Body of pancreas (tissue), 4 donors: ENCODE data around the gene CA4. TPM values are rescaled to one million over a fixed set of nuclear protein-coding genes. Genes with fewer than 3 reads are reported as not detected.

Experiments used
- ATAC-seq: fragments of 150-250 bp; one replicate; pipeline ENCODE4 v1.9.1; 2016
- DNase-seq, 4 donors: peaks; one replicate each; pipeline ENCODE4 v3.0.0-alpha.2; 2019
- H3K27ac ChIP-seq, 4 donors: fragments of 200-600 bp; sonication (generic); 1 replicate in 3 of 4; 2 replicates in 1 of 4; pipeline versions ENCODE4 v1.5.1 to v1.6.1; 2016 to 2019; ENCODE audit warnings: mild to moderate bottlenecking in 1 of 4, mixed read lengths in 1 of 4, moderate library complexity in 1 of 4
- H3K27me3 ChIP-seq, 2 donors: fragments of 200-600 bp; sonication (generic); one replicate each; pipeline ENCODE4 v1.6.0; 2016; ENCODE audit warnings: mild to moderate bottlenecking in 1 of 2
- H3K36me3 ChIP-seq, 2 donors: fragments of 200-600 bp; sonication (generic); replicated peaks in 1 of 2; 2 replicates each; pipeline ENCODE4 v1.5.1; 2016; ENCODE audit warnings: low read depth in 2 of 2; ENCODE audit not compliant: insufficient read depth in 1 of 2
- H3K4me1 ChIP-seq: fragments of 200-600 bp; sonication (generic); one replicate; pipeline ENCODE4 v1.6.0; 2016
- H3K4me3 ChIP-seq, 2 donors: fragments of 200-600 bp; sonication (generic); 1 replicate in 1 of 2; 2 replicates in 1 of 2; pipeline ENCODE4 v1.5.1; 2016 to 2019
- H3K9me3 ChIP-seq, 3 donors: fragments of 200-600 bp; sonication (generic); 1 replicate in 2 of 3; 2 replicates in 1 of 3; pipeline ENCODE4 v1.5.1; 2016
- CTCF ChIP-seq, 7 experiments: fragments of 450-650 bp in 4 of 7; fragments of 200-600 bp in 3 of 7; sonication (generic) in 3 of 7; IDR thresholded peaks; one replicate each; pipeline ENCODE4 v1.5.1; 2016 to 2019; ENCODE audit warnings: antibody characterized with exemption in 7 of 7
- POLR2A ChIP-seq, 3 donors: fragments of 450-650 bp; IDR thresholded peaks; one replicate each; pipeline ENCODE4 v1.6.1; 2016; ENCODE audit warnings: antibody characterized with exemption in 3 of 3, mild to moderate bottlenecking in 2 of 3
- WGBS, 2 donors: methylation state at CpG; one replicate each; pipeline ENCODE4 v1.1.5; 2017; 5-methylcytosine and 5-hydroxymethylcytosine counted together
- intact Hi-C: fragments of 100-400 bp; cut with DNase I; formaldehyde crosslinking; loops from one replicate; pipeline ENCODE4 v1.15.1; 2023
- total RNA-seq, 2 donors: library from RNA; depleted of rRNA; stranded (reverse); fragments of >200 nt; gene quantifications; one replicate each; pipeline ENCODE4 v1.1.0, GENCODE V29; 2016

The CA4 gene
- total RNA-seq, 2 donors from 2014 or later: 6.2 to 18.8 TPM

GRCh38 chr17:60156746-60157145 is 7.0 kb downstream of the CA4 start:
- DNase-seq (no peak), ATAC-seq (no peak)
- no peak overlapping the region for H3K27ac ChIP-seq
- peaks cover 0 to 5% of the 10 kb centered on the region in 2 donors for H3K27me3 ChIP-seq
- no peak for TF ChIP-seq CTCF (IDR thresholded peaks at IDR 0.05)
- TF ChIP-seq POLR2A (IDR thresholded peaks at IDR 0.05): no peak
- H3K9me3 ChIP-seq: no peaks in the 10 kb centered on the region
- intact Hi-C loops: no loop called here
- H3K4me1 ChIP-seq: peaks cover 41% of the 10 kb centered on the region
- no peaks in the 10 kb centered on the region for H3K36me3 ChIP-seq
- H3K4me3 ChIP-seq: no peak overlapping the region
- 86 to 91% methylated on average over 8 of the region's 8 CpGs for WGBS, 2 donors

- Histone ChIP-seq H3K4me3 (no peak overlapping the region), H3K36me3 (no peaks in the 10 kb centered on the region), H3K9me3 (no peaks in the 10 kb centered on the region), H3K27ac (no peak overlapping the region), H3K27me3 (peaks cover 0 to 5% of the 10 kb centered on the region in 2 donors), H3K4me1 (peaks cover 41% of the 10 kb centered on the region)
- DNase-seq (no peak), ATAC-seq (no peak)
- TF ChIP-seq POLR2A (IDR thresholded peaks at IDR 0.05) (no peak), CTCF (IDR thresholded peaks at IDR 0.05) (no peak)
- intact Hi-C loops: no loop called here
- 73 to 77% methylated on average over 14 to 16 of the region's 18 CpGs for WGBS, 2 donors
Measured at GRCh38 chr17:60157487-60158040, 7.8 kb downstream of the CA4 start.

- ATAC-seq: no peak
- no peak for DNase-seq
Measured at GRCh38 chr17:60158751-60159478, 9.1 kb downstream of the CA4 start.

GRCh38 chr17:60159479-60159866 is 9.7 kb downstream of the CA4 start:
- H3K4me1 ChIP-seq: peaks cover 32% of the 10 kb centered on the region
- WGBS, 2 donors: 71 to 73% methylated on average over 6 of the region's 6 CpGs
- no peaks in the 10 kb centered on the region for H3K36me3 ChIP-seq
- TF ChIP-seq CTCF (IDR thresholded peaks at IDR 0.05): no peak
- no peak for TF ChIP-seq POLR2A (IDR thresholded peaks at IDR 0.05)
- intact Hi-C loops: no loop called here
- ATAC-seq (no peak), DNase-seq (no peak)
- H3K9me3 ChIP-seq: no peaks in the 10 kb centered on the region
- peaks cover 0 to 5% of the 10 kb centered on the region in 2 donors for H3K27me3 ChIP-seq
- no peak overlapping the region for H3K4me3 ChIP-seq
- no peak overlapping the region for H3K27ac ChIP-seq

More at GRCh38 chr17:60158751-60159478, 9.1 kb downstream of the CA4 start:
- no peak overlapping the region for H3K27ac ChIP-seq
- TF ChIP-seq POLR2A (IDR thresholded peaks at IDR 0.05) (no peak), CTCF (IDR thresholded peaks at IDR 0.05) (no peak)
- 59 to 71% methylated on average over 8 to 19 of the region's 19 CpGs for WGBS, 2 donors
- intact Hi-C loops: no loop called here
- H3K36me3 ChIP-seq: no peaks in the 10 kb centered on the region
- H3K27me3 ChIP-seq: peaks cover 0 to 5% of the 10 kb centered on the region in 2 donors
- no peak overlapping the region for H3K4me3 ChIP-seq
- no peaks in the 10 kb centered on the region for H3K9me3 ChIP-seq
- H3K4me1 ChIP-seq: peaks cover 35% of the 10 kb centered on the region
